HG02870 (cell line): ENCODE results near the gene RNASE7.
A peak's percentile ranks its signal among the peaks of the same experiment; 100 is the strongest.

Experiments
- ATAC-seq: cut with Tn5 transposase; IDR thresholded peaks from one replicate; pipeline ENCODE4 v1.9.1; 2021; ENCODE audit warnings: mild to moderate bottlenecking, moderate library complexity; ENCODE audit not compliant: unreplicated experiment

Gene RNASE7

DNA sequence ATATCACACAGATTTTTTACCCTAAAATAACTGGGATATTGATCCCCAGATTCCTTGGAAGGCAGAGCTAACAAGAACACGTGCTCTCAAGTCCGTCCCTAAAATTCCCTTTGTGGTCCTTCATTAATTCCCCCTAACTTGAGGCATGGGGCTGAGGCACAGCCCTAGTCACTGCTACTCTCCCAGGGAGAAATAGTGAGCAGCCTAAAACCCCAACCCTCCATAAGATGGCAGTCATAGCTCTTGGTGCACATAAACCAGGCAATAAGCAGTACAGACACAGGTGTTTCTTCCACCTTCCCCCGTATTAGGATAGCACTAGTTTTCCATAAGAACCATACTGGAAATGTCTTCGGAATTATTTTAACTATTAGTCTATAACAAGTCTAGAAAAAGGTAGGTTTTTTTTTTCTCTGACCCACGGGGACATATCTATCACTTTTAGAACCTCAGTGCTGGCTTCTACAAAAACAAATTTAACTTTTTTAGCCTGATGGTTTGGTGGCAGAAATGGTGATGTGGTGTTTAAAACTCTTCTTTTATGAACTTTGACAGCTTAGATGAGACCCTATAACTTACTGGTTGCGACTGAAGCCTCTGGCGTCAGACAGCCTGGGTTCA is 24.8 kb downstream of the RNASE7 start:
- ATAC-seq, result no peak

DNA sequence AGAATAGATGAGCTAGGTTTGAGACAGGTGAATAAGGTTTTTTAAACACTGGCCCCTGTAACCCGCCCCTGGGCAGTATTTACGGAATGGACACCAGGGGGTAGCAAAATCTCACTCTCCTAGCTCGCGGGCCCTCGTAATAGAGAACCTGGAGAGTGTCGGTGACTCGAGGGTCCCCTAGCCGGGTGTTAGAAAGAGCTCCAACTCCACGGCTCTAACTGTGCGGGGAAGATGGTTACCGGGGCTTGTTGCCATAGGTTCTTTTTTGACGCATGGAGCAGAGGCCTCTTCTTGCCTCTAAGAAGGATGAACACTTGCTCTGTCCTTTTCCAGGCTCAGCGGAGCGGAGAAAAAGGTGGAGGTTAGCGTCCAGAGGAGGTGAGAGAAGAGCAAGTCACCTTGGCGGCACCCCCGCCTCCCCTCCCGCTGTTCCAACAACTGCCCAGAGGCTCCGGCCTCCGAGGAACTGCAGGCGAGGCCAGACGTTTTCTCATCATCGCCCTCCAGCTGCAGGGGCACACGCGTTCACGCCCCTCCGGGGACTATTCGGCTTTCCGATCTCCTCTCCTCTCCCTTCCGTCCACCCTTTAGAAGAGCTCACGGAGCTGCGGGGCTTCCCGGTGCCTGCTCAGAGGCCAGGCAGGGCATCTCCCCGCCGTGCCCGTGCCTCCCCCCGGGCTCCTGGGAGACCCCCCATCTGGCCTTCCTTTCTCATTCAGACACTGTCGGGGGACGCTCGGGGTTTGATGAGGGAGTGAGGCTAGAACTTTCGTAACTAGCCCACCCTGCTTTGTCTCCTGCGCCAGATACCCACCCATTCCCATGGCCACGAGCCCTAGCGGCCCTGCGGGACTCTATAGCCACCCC is 26.6 kb downstream of the RNASE7 start:
- no peak for ATAC-seq

DNA sequence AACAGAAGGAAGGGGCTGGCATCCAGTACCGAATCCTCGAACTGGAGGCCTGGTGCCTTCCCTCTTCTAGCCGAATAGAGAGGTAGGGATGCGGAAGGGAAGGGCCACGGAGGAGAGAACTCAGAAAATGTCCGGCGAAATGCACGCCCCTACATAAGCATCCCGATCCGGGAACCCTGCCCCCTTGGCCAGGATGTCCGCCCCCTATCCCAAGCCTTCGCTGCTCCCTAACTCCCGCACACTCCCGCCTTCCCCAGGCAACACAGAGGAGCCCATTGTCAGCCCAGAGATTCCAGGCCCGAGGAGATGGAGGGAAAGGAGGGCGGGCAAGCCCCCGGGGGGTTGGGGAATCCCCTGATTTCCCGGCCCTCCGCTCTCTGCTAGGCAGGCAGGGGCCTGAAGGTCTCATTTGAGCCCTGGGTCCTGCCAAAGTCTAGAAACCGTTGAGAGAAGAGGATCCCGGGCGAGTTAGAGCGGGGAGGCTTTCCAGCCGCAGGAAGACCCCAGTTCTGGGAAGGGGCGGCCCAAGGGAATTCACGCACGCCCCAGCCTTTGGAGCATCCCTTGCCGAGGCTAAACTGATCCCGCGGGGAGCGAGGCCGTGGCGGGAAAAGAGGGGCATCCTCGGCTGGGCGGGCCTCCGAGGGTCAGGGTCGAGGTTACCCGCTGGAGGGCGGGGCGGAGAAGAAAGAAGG is 27.4 kb downstream of the RNASE7 start:
- ATAC-seq, result no peak

DNA sequence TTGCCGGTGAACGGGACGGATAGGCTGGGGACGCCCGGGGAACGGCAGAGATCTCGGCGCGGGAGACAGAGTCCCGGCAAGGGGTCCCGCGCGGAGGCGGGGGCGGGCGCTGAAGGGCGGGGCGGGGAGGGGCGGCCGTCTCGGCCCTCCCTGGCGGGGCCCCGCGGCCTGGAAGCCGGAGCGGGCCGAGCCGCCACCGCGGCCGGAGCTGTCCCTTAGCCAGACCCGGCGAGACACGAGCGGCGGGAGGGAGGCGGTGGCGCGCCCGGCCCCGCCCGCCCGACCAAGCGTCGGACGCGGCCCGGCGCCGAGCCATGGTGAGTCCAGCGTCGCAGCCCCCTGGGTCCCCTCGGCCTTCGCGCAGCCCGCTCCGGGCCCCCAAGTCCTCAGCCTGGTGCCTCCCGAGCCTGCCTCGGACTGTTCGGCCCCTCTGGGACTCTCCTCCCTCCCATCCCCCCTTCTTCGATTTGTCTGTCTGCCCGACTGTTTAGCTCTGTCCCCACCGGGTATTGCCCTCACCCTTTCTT is 28.0 kb downstream of the RNASE7 start, which contains the start of gene ARHGEF40:
Gene ARHGEF40, plus strand, starts transcription at position 222 of the 527 bp plus-strand sequence. Its CDS starts 93 bp downstream, at position 315.
- ATAC-seq, result no peak

DNA sequence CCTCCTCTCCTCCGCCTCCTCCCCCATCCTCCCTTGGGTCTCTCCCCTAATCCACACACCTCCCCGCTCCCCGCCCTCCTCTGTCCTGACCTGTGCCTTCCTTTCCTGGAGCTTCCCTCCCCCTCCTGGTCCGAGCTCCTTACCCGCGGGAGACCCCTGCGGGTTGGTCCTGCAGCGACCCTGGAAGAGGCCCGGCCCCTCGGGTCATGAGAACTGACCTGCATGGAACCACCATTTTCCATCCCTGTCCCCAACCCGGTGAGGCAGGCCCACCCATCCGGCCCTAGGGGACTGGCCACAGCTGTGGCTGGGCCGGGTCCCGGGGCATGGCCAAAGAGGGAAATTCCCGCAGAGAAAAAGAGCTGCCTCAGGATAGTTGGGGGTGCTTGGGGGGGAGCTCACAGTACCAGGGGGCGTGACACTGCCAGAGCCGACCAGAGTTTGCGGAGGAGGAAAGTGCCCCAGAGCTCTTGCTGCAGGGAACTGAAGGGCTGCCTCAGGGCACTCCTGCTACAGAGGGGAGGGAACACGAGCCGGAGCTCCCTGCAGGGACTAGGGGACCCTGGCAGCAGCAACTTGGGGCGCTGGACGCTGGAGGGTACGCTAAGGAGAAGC is 28.6 kb downstream of the RNASE7 start:
- peak; percentile 8 for ATAC-seq

DNA sequence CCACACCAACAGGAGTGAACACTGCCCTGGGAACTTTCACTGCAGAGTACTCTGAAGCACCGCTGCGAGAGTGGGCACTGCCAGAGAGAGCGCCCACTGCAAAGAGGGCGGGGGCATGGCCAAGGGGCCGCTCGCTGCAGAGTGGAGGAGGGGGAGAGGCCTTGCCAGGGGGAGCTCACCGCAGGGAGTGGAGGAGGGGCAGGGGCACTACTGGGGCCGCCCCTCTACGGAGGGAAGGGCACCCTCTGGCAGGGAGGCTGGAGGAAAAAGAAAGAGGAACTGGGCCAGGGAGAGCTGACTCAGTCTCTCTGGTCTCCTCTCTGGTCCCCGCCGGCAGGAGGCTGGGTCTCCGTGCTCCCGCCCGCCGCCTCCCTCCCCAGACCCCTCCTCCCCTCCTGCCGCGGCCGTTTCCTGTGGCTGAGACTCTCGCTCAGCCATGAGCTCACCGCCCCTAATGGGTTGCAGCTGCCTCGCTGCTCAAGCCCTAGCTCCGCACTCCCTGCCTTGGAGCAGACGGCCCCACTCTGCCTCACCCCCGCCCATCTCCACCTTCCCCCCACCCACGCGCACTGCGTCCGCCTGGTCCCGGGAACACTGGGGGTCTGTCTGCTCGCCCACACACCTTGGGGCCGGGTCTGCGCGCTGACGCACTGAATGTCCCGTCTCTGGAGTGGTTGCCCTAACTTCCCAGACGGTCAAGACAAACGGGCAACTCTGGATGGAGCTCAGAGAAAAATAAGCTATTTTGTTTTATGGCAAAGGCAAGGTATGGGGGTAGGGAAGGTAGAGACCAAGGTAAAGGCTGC is 29.3 kb downstream of the RNASE7 start:
- ATAC-seq, result peak; percentile 64

DNA sequence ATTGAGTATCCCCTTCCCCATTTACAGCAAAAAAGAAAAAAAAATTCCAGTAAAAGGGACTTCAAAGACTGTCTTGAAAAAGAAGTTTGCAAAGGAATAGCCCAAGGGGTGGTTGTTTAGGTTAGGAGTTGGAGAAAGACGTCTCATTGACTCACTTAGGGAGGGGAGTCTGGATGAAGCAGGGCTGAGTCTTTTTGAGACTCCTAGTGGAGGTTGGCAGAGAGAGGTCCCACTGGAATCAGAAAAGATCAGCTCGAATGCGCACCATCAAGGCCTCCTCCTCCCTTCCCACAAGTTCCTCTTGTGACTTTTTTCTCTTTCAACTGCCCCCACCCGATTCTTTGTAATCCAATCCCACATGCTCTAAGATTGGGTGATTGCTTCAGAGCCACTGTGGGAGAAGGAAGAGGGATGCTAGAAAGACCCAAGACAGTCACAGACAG is 29.9 kb downstream of the RNASE7 start:
- no peak for ATAC-seq

DNA sequence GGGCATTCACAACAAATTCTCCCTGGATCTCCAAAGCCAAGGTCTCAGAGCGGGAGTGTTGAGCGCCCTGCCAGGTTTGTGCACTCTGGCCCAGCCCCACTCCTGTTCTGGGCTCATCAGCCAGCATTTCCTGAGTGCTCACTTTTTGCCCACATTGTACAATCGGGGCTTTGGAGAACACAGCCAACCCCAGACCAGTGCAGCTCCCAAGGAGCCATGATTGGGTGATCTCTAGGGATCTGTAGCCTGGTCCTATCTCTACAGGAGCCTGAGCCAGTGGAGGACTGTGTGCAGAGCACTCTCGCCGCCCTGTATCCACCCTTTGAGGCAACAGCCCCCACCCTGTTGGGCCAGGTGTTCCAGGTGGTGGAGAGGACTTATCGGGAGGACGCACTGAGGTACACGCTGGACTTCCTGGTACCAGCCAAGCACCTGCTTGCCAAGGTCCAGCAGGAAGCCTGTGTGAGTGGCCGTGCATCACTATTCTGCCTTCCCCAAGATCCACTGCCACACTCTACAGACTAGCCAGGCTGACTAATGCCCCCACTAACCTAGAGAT is 30.7 kb downstream of the RNASE7 start:
- ATAC-seq, result no peak

DNA sequence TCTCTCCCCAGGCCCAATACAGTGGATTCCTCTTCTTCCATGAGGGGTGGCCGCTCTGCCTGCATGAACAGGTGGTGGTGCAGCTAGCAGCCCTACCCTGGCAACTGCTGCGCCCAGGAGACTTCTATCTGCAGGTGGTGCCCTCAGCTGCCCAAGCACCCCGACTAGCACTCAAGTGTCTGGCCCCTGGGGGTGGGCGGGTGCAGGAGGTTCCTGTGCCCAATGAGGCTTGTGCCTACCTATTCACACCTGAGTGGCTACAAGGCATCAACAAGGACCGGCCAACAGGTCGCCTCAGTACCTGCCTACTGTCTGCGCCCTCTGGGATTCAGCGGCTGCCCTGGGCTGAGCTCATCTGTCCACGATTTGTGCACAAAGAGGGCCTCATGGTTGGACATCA is 31.8 kb downstream of the RNASE7 start:
- ATAC-seq, result no peak

DNA sequence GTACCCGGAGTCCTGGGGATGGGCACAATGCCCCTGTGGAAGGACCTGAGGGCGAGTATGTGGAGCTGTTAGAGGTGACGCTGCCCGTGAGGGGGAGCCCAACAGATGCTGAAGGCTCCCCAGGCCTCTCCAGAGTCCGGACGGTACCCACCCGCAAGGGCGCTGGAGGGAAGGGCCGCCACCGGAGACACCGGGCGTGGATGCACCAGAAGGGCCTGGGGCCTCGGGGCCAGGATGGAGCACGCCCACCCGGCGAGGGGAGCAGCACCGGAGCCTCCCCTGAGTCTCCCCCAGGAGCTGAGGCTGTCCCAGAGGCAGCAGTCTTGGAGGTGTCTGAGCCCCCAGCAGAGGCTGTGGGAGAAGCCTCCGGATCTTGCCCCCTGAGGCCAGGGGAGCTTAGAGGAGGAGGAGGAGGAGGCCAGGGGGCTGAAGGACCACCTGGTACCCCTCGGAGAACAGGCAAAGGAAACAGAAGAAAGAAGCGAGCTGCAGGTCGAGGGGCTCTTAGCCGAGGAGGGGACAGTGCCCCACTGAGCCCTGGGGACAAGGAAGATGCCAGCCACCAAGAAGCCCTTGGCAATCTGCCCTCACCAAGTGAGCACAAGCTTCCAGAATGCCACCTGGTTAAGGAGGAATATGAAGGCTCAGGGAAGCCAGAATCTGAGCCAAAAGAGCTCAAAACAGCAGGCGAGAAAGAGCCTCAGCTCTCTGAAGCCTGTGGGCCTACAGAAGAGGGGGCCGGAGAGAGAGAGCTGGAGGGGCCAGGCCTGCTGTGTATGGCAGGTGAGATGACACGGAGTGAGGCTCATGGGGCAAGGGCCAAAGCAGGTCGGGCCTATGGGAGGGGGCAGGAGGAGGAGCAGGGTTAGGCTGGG is 32.5 kb downstream of the RNASE7 start:
- no peak for ATAC-seq

DNA sequence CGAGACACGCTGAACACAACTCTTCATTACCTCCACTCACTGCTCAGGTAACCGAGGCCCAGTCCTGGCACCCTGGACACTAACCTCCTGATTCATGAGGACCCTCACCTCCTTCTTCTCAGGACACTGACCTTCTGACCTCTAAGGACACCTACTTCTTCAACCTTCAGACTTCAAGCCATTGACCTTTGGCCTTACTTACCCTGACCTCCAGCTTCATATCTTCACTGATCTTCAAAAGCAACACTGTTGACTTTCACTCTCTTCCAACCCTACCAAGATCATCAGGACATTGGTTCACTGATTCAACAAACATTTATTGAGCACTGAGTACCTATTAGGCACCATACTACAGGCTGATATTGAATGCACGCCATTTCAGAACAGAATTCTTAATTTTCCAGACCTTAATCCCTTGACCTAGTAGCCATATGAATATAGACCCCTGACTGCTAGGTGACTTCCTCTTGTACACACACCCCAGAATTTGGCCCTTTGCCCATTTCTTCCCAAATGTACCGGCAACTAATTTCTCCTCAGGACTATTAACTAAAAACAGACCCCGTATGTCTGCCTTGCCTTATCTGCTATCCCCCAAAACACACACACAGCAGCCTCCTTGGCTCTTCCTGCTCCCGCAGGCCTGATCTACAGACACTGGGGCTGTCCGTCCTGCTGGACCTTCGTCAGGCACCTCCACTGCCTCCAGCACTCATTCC is 33.7 kb downstream of the RNASE7 start:
- no peak for ATAC-seq

DNA sequence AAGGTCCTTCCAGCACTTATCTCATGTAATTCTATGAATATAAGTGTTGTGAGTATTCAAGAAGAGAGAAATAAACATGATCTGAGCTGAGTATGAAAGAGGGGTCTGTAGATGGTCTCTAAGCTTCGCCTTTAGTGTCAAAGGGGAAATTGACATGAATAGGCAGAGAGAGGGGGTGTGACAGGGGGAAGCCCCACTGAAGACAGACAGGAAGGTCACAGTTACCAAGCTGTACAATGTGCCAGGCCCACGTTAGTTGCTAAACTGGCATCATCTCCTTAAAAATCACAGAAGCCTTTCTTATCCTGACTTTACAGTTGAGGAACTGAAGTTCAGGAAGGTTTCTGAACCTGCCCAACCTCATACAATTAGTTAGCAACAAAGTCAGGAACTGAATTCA is 35.5 kb downstream of the RNASE7 start:
- ATAC-seq, result no peak

DNA sequence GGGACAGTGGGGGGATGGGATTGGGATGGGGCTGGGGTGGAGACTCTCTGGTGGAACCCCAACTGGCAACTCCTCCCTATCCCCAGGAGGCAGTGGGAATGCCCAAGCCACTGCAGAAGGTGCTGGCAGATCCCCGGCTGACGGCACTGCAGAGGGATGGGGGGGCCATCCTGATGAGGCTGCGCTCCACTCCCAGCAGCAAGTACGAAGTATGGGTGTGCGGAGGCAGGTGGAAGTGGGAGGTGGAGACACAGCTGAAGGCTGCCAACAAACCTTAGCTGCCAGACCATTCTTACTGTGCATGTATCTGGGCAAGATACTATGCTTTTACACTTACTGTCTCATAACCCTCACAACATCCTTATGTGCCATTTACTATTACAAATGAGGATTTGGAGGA is 36.1 kb downstream of the RNASE7 start:
- ATAC-seq, result no peak

DNA sequence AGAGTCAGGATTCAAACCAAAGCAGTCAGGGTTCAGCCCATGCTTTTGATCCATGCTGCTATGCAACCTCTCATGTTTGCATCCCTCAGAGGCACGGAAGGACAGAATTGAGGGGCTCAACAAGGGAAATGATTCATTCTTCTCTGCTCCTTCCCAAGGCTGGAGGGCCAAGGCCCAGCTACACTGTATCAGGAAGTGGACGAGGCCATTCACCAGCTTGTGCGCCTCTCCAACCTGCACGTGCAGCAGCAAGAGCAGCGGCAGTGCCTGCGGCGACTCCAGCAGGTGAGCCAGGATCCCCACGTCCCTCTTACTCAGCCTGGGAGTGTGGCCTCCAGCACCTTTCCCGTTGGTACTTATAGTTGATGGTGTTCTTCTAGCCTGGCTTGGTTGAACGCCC is 36.6 kb downstream of the RNASE7 start:
- no peak for ATAC-seq

DNA sequence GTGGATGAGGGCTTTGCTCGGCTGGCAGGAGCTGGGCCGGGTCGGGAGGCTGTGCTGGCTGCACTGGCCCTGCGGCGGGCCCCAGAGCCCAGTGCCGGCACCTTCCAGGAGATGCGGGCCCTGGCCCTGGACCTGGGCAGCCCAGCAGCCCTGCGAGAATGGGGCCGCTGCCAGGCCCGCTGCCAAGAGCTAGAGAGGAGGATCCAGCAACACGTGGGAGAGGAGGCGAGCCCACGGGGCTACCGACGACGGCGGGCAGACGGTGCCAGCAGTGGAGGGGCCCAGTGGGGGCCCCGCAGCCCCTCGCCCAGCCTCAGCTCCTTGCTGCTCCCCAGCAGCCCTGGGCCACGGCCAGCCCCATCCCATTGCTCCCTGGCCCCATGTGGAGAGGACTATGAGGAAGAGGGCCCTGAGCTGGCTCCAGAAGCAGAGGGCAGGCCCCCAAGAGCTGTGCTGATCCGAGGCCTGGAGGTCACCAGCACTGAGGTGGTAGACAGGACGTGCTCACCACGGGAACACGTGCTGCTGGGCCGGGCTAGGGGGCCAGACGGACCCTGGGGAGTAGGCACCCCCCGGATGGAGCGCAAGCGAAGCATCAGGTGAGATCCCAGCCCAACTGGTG is 39.5 kb downstream of the RNASE7 start:
- no peak for ATAC-seq

DNA sequence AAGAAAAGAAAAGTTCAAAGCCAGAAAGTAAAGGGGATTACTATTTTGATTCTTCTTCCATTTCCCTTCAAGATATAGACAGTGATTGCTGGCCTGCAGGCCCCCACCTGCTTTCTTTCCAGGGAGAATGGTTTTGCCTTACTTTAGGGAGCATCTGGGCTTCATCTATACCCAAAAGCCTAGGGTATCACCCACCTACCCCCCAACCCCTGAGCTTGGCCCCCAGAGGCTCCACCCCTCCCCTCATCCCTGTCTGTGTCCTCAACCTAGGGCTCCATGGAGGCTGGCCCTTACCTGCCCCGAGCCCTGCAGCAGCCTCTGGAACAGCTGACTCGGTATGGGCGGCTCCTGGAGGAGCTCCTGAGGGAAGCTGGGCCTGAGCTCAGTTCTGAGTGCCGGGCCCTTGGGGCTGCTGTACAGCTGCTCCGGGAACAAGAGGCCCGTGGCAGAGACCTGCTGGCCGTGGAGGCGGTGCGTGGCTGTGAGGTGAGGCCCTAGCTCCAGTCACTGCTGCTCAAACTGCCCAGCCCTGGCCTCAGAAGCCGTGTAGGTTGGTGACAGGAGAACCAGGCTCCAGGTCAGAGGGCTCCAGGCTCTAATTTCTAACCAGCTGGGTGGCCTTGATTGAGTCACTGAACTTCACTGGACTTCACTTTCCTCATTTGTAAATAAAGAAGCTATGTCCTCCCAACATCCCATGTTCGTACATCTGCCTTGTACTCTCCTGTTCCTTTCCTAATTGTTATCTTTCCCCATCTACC is 41.6 kb downstream of the RNASE7 start:
- no peak for ATAC-seq

DNA sequence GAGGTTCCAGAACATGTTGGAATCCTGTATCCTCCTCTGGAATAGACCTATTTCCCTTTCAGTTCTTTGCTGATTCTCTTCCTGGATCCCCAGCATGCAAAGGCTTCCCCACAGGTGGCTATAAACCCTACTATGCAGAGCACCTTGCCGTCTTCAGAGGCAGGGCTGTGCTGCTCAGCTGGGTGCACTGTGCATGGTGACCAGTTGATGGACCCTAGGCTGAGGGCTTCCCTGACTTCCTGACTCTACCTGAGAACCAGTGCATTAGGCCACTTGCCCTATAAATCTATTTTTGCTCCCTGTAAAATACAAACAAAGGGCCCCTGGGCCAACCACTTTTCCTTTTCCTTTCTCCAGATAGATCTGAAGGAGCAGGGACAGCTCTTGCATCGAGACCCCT is 42.2 kb downstream of the RNASE7 start:
- no peak for ATAC-seq
